ENCODE results near the gene PWWP2B.

The PWWP2B gene

DNA sequence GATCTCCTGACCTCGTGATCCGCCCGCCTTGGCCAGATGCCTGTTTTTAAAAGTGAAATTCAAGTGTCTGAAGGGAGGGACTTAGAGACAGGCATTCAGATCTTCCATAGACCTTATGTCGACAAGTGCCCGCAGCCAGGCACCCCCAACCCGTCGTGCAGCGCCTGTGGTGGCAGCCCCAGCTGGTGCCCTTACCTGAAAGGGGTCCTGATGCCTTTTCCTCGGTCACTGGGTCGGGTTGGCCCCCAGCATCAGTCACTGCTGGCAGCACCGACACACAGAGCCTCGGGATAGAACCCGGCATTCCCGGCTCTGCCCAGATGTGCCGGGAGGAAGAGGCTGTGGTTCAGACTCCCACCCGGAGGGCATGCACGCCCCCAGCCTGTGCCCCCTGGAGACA, 41.7 kb upstream of the PWWP2B start:
- no peak for TF ChIP-seq EZH2phosphoT487 (IDR thresholded peaks at IDR 0.05; ENCODE audit: borderline replicate concordance, low read length)
- TF ChIP-seq, protein P1, sequence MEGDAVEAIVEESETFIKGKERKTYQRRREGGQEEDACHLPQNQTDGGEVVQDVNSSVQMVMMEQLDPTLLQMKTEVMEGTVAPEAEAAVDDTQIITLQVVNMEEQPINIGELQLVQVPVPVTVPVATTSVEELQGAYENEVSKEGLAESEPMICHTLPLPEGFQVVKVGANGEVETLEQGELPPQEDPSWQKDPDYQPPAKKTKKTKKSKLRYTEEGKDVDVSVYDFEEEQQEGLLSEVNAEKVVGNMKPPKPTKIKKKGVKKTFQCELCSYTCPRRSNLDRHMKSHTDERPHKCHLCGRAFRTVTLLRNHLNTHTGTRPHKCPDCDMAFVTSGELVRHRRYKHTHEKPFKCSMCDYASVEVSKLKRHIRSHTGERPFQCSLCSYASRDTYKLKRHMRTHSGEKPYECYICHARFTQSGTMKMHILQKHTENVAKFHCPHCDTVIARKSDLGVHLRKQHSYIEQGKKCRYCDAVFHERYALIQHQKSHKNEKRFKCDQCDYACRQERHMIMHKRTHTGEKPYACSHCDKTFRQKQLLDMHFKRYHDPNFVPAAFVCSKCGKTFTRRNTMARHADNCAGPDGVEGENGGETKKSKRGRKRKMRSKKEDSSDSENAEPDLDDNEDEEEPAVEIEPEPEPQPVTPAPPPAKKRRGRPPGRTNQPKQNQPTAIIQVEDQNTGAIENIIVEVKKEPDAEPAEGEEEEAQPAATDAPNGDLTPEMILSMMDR (IDR thresholded peaks at IDR 0.05; ENCODE audit: low read depth, low read length, poor library complexity, severe bottlenecking): no peak

DNA sequence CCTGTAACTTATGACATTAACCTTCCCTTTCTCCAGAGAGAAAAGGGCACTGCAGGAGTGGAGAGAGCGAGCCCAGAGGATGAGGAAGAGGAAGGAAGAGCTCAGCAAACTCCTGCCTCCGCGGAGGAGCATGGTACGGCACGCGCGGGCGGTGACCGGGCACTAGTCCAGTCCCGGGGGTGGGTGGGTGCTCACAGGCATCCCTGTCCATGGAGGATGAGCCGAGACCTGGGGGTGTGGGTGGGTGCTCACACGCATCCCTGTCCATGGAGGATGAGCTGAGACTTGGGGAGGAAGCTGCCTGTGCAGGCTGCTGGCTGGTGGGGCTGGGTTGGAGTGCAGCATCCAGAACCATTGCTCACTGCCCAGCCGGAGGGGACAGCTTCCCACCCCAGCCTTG, 41.2 kb upstream of the PWWP2B start:
- Histone ChIP-seq H4K20me1 (ENCODE audit: control insufficient read depth, insufficient read depth, low read depth, low read length) (no peaks in the 10 kb centered on the region), H3K4me2 (ENCODE audit: low read length) (no peak overlapping the region), H3K36me3 (ENCODE audit: control insufficient read depth, low read length) (no peaks in the 10 kb centered on the region), H3F3A (ENCODE audit: control insufficient read depth, insufficient read depth) (no peaks in the 10 kb centered on the region), H3K4me3 (ENCODE audit: low read length) (no peak overlapping the region), H3K79me2 (ENCODE audit: control insufficient read depth, low read length) (no peaks in the 10 kb centered on the region), H3K4me1 (ENCODE audit: control insufficient read depth, low read length) (no peaks in the 10 kb centered on the region), H3K9me3 (ENCODE audit: control insufficient read depth, insufficient read depth, low read length) (no peaks in the 10 kb centered on the region), H3K9me2 (replicated peaks; ENCODE audit: control insufficient read depth, low read length) (no peaks in the 10 kb centered on the region), H3K27ac (ENCODE audit: low read depth, low read length) (no peak overlapping the region), H3K27me3 (ENCODE audit: control insufficient read depth, low read length) (no peaks in the 10 kb centered on the region)
- no peak for TF ChIP-seq EZH2phosphoT487 (IDR thresholded peaks at IDR 0.05; ENCODE audit: borderline replicate concordance, low read length)
- TF ChIP-seq, protein P1 (IDR thresholded peaks at IDR 0.05; ENCODE audit: low read depth, low read length, poor library complexity, severe bottlenecking): no peak

More for the DNA sequence above, 41.7 kb upstream of the PWWP2B start:
- H4K20me1 ChIP-seq (ENCODE audit: control insufficient read depth, insufficient read depth, low read depth, low read length): no peaks in the 10 kb centered on the region
- no peaks in the 10 kb centered on the region for H3K9me3 ChIP-seq (ENCODE audit: control insufficient read depth, insufficient read depth, low read length)
- no peak overlapping the region for H3K27ac ChIP-seq (ENCODE audit: low read depth, low read length)
- no peak overlapping the region for H3K4me2 ChIP-seq (ENCODE audit: low read length)
- H3K4me3 ChIP-seq (ENCODE audit: low read length): no peak overlapping the region
- no peaks in the 10 kb centered on the region for H3K36me3 ChIP-seq (ENCODE audit: control insufficient read depth, low read length)
- H3K4me1 ChIP-seq (ENCODE audit: control insufficient read depth, low read length): no peaks in the 10 kb centered on the region
- H3F3A ChIP-seq (ENCODE audit: control insufficient read depth, insufficient read depth): no peaks in the 10 kb centered on the region
- H3K27me3 ChIP-seq (ENCODE audit: control insufficient read depth, low read length): no peaks in the 10 kb centered on the region
- H3K9me2 ChIP-seq (replicated peaks; ENCODE audit: control insufficient read depth, low read length): no peaks in the 10 kb centered on the region
- no peaks in the 10 kb centered on the region for H3K79me2 ChIP-seq (ENCODE audit: control insufficient read depth, low read length)

DNA sequence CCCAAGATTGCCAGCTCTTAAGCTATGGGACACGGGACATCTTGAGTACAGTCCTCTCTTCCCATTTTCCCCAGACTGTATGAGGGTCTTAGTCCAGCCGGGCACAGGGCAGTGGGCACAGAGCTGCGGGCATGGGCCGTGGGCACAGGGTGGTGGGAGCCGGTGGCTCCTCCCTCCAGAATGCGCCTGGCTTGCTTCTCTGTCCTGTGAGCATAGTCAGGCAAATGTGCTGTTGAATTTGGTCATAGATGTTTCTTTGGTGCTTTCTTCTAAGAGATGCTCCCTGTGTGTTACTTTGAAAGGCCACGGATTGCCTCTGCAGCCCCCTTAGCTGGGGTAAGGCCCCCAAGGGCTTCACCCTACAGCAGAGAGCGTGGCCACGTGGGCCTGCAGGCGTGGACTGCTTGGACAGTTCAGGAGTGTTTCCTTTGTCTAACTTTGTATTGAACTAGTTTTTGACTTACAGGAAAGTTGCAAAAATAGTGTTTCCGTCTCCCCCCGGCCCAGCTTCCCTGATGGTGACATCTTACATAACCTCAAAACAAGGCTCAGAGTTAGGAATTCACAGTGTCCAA, 40.3 kb upstream of the PWWP2B start:
- Histone ChIP-seq H3F3A (ENCODE audit: control insufficient read depth, insufficient read depth) (no peaks in the 10 kb centered on the region), H3K9me3 (ENCODE audit: control insufficient read depth, insufficient read depth, low read length) (no peaks in the 10 kb centered on the region), H3K27ac (ENCODE audit: low read depth, low read length) (no peak overlapping the region), H3K27me3 (ENCODE audit: control insufficient read depth, low read length) (no peaks in the 10 kb centered on the region), H3K36me3 (ENCODE audit: control insufficient read depth, low read length) (no peaks in the 10 kb centered on the region), H3K4me2 (ENCODE audit: low read length) (no peak overlapping the region), H3K9me2 (replicated peaks; ENCODE audit: control insufficient read depth, low read length) (no peaks in the 10 kb centered on the region), H3K4me3 (ENCODE audit: low read length) (no peak overlapping the region), H4K20me1 (ENCODE audit: control insufficient read depth, insufficient read depth, low read depth, low read length) (no peaks in the 10 kb centered on the region), H3K79me2 (ENCODE audit: control insufficient read depth, low read length) (no peaks in the 10 kb centered on the region), H3K4me1 (ENCODE audit: control insufficient read depth, low read length) (no peaks in the 10 kb centered on the region)
- no peak for TF ChIP-seq EZH2phosphoT487 (IDR thresholded peaks at IDR 0.05; ENCODE audit: borderline replicate concordance, low read length)
- TF ChIP-seq, protein P1 (IDR thresholded peaks at IDR 0.05; ENCODE audit: low read depth, low read length, poor library complexity, severe bottlenecking): no peak
